Dermis blood vessel endothelial cell (primary cell): ENCODE measurements around the gene ASIC3. TPM values are rescaled to one million over a fixed set of nuclear protein-coding genes. Genes with fewer than 3 reads are reported as not detected.
"Not testable (repeated sequence)": the region's sequence is repeated elsewhere in the genome, so short reads cannot be mapped to it uniquely, and the experiment has no call there.

Experiments used
- DNase-seq: peaks from one replicate; pipeline ENCODE4 v3.0.0; 2010
- total RNA-seq: library from RNA; depleted of rRNA; stranded (reverse); fragments of >200 nt; gene quantifications from 2 replicates; pipeline ENCODE4 v1.2.3, GENCODE V29; 2014

The ASIC3 gene
- 0.42 TPM in 1 of 2 replicates, not detected in the other for total RNA-seq

DNA sequence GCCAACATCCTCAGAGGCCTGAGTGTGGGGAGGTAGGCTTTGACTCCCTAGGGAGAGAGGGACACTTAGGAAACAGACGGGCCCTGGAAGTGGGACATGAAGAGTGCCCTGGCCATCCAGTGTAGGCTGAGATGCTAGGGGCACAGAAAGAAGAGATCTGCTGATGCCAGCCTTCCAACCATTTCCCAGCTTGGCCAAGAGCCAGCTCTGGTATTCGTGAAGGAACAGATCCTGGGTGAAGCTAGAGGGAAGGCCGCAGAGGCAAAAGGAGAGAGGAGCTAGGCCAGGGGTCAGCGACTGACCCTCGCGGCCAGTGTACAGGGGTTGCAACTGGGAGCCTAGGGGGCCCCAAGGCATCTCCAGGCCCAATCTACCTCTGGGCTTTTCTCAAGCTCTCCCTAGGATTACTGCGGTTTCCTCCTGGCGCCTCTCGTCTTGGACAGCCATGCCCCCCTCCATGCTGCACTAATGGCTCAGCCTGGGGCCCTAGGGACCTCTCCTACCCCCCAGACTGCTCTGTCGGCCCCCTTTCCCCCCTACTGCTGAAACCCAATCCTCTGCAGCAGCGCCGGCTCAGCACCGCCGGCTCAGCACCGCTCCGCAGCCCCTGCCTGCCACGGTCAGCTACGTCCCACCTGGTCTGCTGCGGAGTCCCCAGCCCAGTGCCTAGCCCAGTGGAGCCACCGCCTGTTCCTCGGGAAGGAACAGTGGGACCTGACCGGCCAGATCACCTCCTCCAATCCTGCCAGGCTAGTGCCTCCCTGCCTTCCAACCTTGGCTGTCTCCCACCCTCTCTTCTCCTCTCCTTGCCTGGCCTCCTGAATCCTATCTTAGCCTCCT lies at the start of gene ASIC3:
Gene ASIC3, plus strand, starts transcription at position 556 of the 840 bp plus-strand sequence. CDS start 355 bp downstream, outside the sequence.
- DNase-seq: no peak

GRCh38 chr7:150999001-150999400 lies 49.3 kb upstream of the ASIC3 start:
- no peak for DNase-seq

- no peak for DNase-seq
Measured at GRCh38 chr7:150999497-151000230, 48.7 kb upstream of the ASIC3 start.

DNA sequence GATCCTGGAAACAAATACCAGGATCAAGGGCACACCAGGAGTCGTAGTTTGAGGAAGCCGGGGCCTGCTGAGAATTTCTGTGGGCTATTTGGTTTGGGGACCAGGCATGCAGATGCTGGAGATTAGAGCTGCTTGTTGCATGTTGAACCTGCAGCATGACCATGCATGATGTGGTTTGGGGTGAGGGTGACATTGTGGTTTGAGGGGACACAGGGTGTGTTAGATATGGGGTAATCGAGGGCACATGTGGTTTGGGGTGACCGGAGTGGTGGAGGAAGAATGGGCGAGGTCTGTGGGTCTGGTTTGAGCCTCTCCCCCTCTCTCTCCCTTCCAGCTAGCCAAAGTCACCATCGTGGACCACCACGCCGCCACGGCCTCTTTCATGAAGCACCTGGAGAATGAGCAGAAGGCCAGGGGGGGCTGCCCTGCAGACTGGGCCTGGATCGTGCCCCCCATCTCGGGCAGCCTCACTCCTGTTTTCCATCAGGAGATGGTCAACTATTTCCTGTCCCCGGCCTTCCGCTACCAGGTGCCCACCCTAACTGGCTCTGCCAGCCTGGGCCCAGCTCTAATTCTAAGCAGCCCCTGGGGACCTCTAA lies 47.3 kb upstream of the ASIC3 start:
- DNase-seq: no peak

- no peak for DNase-seq
Measured at GRCh38 chr7:151001546-151001945, 46.8 kb upstream of the ASIC3 start.

DNA sequence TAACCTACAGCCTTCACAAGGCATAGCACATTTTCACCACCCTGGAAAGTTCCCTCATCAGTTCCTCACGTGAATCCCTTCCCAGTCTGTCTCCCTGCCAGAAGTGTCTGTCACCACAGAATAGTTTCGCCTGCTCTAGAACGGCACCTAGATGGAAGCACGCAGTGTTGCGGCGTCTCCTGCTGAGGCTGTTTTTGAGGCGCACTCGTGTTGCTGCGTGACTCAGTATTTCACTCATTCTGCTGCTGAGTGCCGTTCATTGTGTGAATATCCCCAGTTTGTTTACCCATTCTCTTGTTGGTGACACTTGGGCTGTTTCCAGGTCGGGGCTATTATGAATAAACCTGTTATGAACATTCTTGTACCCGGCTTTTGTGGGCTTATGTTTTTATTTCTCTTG lies 44.8 kb upstream of the ASIC3 start:
- DNase-seq: peak; percentile 89

GRCh38 chr7:151005566-151005965 lies 42.8 kb upstream of the ASIC3 start:
- no peak for DNase-seq

DNA sequence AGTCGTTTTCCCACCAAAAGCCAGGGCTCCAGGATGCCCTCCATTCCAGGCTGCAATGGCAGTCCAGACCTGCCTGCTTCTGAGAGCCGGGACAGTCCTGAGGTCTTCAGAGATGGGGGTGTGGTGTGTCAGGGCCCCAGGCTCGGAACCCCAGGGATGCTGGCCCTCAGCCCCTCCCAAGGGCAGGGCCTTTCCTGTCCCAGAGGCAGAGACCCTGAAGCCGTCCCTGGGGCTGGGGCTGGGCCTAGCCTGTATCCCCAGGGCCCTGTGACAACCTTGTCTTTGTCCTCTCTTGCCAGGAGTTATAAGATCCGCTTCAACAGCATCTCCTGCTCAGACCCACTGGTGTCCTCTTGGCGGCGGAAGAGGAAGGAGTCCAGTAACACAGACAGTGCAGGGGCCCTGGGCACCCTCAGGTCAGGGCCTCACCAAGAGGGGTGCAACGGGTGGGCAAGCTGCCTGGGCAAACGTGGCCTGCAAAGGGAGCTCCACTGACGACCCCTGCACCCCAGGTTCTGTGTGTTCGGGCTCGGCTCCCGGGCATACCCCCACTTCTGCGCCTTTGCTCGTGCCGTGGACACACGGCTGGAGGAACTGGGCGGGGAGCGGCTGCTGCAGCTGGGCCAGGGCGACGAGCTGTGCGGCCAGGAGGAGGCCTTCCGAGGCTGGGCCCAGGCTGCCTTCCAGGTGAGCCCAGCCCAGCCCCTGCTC lies 41.6 kb upstream of the ASIC3 start:
- DNase-seq: no peak

GRCh38 chr7:151007469-151007898 lies 40.8 kb upstream of the ASIC3 start:
- peak; percentile 23 for DNase-seq

- peak; percentile 72 for DNase-seq
Measured at GRCh38 chr7:151008143-151008510, 40.2 kb upstream of the ASIC3 start.

GRCh38 chr7:151008511-151009323 lies 39.6 kb upstream of the ASIC3 start:
- DNase-seq: peak; percentile 78

GRCh38 chr7:151009327-151010036 lies 38.8 kb upstream of the ASIC3 start:
- no peak for DNase-seq

DNA sequence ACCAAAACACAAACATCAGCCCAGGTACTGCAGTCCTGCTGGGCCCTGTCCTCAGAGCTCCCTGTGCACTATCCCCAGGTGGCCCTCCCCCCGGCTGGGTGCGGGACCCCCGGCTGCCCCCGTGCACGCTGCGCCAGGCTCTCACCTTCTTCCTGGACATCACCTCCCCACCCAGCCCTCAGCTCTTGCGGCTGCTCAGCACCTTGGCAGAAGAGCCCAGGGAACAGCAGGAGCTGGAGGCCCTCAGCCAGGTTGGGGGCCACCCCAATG lies 38.4 kb upstream of the ASIC3 start:
- no peak for DNase-seq

DNA sequence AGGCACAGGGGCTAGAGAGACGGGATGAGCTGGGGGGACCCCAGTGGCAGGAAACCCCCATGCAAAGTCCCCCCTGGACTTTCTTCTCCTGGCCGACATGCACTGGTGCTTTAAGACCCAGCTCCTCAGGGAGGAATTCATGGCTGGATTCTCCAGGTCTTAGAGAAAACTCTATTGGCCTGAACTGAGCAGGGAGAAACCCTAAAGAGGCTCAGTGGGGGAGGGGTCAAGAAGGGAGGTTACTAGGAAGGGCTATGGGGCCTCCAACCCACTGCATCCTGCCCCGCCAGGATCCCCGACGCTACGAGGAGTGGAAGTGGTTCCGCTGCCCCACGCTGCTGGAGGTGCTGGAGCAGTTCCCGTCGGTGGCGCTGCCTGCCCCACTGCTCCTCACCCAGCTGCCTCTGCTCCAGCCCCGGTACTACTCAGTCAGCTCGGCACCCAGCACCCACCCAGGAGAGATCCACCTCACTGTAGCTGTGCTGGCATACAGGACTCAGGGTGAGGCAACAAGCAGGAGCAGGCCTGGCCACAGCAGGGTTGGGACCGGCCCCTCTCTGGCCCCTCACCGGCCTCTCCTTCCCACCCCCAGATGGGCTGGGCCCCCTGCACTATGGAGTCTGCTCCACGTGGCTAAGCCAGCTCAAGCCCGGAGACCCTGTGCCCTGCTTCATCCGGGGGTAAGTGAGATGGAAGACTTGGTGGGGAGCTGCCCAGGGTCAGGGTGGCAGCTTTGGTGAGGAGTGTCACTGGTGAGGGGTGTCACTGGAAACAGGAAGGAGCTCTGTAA lies 37.8 kb upstream of the ASIC3 start:
- no peak for DNase-seq

GRCh38 chr7:151011097-151011409 lies 37.3 kb upstream of the ASIC3 start:
- DNase-seq: no peak

- not testable (repeated sequence) for DNase-seq
Measured at GRCh38 chr7:151011616-151012015, 36.7 kb upstream of the ASIC3 start.

- no peak for DNase-seq
Measured at GRCh38 chr7:151012031-151012692, 36.2 kb upstream of the ASIC3 start.

- DNase-seq: peak; percentile 39
Measured at GRCh38 chr7:151012911-151013347, 35.4 kb upstream of the ASIC3 start.

DNA sequence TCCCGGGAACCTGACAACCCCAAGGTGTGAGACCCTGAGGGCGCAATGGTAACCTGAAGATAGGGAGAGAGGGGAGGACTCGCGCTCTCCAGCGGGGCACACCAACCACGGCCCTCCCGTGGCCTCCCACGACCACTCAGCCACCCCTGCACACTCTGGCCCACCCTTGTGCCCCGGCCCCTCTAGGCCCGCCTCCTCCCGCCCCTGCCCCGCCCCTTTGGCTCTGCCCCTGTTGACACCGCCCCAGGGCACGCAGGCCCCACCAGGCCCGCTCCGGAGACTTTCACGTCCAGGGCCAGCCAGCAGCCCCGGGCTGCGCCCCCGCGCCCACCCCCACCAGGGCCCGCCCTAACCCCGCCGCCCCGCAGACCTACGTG lies 35.0 kb upstream of the ASIC3 start:
- DNase-seq: no peak
